CD14-positive monocyte (primary cell): ENCODE results near the gene NKX2-2. TPM values are rescaled to one million over a fixed set of nuclear protein-coding genes. Genes with fewer than 3 reads are reported as not detected.

ENCODE experiments used
- DNase-seq, 3 donors: peaks; one replicate each; pipeline ENCODE4 v3.0.0-alpha.2; 2011 to 2022
- H2AFZ ChIP-seq: 2 replicates; pipeline ENCODE4 v1.6.0; 2012; ENCODE audit warnings: mild to moderate bottlenecking, low read depth, low read length, inconsistent platforms; ENCODE audit not compliant: insufficient read depth, poor library complexity, severe bottlenecking
- H3K27ac ChIP-seq, 2 donors: 1 replicate in 1 of 2; 2 replicates in 1 of 2; pipeline ENCODE4 v1.5.1; 2012 to 2013; ENCODE audit warnings: low read length in 2 of 2, control low read depth in 1 of 2, inconsistent platforms in 1 of 2, low read depth in 1 of 2, mild to moderate bottlenecking in 1 of 2
- H3K27me3 ChIP-seq, 2 donors: one replicate each; pipeline versions ENCODE4 v1.6.0 to v1.6.1; 2011 to 2013; ENCODE audit warnings: low read length in 2 of 2; ENCODE audit not compliant: control insufficient read depth in 2 of 2, insufficient read depth in 2 of 2
- H3K36me3 ChIP-seq, 2 donors: replicated peaks in 1 of 2; 1 replicate in 1 of 2; 2 replicates in 1 of 2; pipeline versions ENCODE4 v1.5.1 to v1.6.1; 2012 to 2013; ENCODE audit warnings: low read length in 2 of 2, control low read depth in 1 of 2, inconsistent platforms in 1 of 2, mild to moderate bottlenecking in 1 of 2; ENCODE audit not compliant: insufficient read depth in 2 of 2, control insufficient read depth in 1 of 2
- H3K4me1 ChIP-seq, 2 donors: 1 replicate in 1 of 2; 2 replicates in 1 of 2; pipeline versions ENCODE4 v1.5.1 to v1.6.1; 2012 to 2013; ENCODE audit warnings: low read length in 2 of 2, control low read depth in 1 of 2, inconsistent platforms in 1 of 2, mild to moderate bottlenecking in 1 of 2, moderate library complexity in 1 of 2; ENCODE audit not compliant: insufficient read depth in 2 of 2, control insufficient read depth in 1 of 2
- H3K4me2 ChIP-seq: replicated peaks from 2 replicates; pipeline ENCODE3; 2012; ENCODE audit warnings: low read length, moderate library complexity, mild to moderate bottlenecking; ENCODE audit not compliant: poor library complexity, severe bottlenecking; ENCODE audit errors: extremely low read depth
- H3K4me3 ChIP-seq, 3 experiments: fragments of 200-600 bp in 1 of 3; sonication (generic) in 1 of 3; replicated peaks in 1 of 3; 1 replicate in 2 of 3; 2 replicates in 1 of 3; pipeline ENCODE4 v1.5.1; 2011 to 2013; ENCODE audit warnings: low read length in 3 of 3, mild to moderate bottlenecking in 3 of 3, control low read depth in 2 of 3, low read depth in 2 of 3, inconsistent platforms in 1 of 3, moderate library complexity in 1 of 3
- H3K79me2 ChIP-seq: 2 replicates; pipeline ENCODE4 v1.6.0; 2012; ENCODE audit warnings: mild to moderate bottlenecking, control low read depth, inconsistent platforms, low read length, moderate library complexity; ENCODE audit not compliant: insufficient read depth
- H3K9ac ChIP-seq: 2 replicates; pipeline ENCODE4 v1.6.0; 2017; ENCODE audit warnings: low read length, mild to moderate bottlenecking; ENCODE audit not compliant: insufficient read depth, poor library complexity, severe bottlenecking
- H3K9me3 ChIP-seq, 2 donors: replicated peaks in 1 of 2; 1 replicate in 1 of 2; 2 replicates in 1 of 2; pipeline versions ENCODE4 v1.5.1 to v1.6.1; 2012 to 2013; ENCODE audit warnings: low read length in 2 of 2, control low read depth in 1 of 2; ENCODE audit not compliant: control insufficient read depth in 1 of 2, insufficient read depth in 1 of 2
- H4K20me1 ChIP-seq: 2 replicates; pipeline ENCODE4 v1.6.0; 2012; ENCODE audit warnings: mild to moderate bottlenecking, low read length, control low read depth, moderate library complexity; ENCODE audit not compliant: insufficient read depth
- H3K27ac Mint-ChIP-seq, 7 donors: one replicate each; pipeline ENCODE4 v1.8.0; 2020; ENCODE audit warnings: mild to moderate bottlenecking in 7 of 7, mixed read lengths in 7 of 7, moderate library complexity in 6 of 7, inconsistent platforms in 2 of 7
- H3K27me3 Mint-ChIP-seq, 3 donors: one replicate each; pipeline ENCODE4 v1.8.0; 2021 to 2022; ENCODE audit warnings: low read depth in 3 of 3, mild to moderate bottlenecking in 3 of 3, mixed read lengths in 3 of 3, moderate library complexity in 3 of 3, inconsistent platforms in 1 of 3
- H3K36me3 Mint-ChIP-seq, 2 donors: one replicate each; pipeline ENCODE4 v1.8.0; 2020; ENCODE audit warnings: mixed read lengths in 2 of 2, inconsistent platforms in 1 of 2, mild to moderate bottlenecking in 1 of 2
- H3K4me1 Mint-ChIP-seq: one replicate; pipeline ENCODE4 v1.8.0; 2020; ENCODE audit warnings: mild to moderate bottlenecking, mixed read lengths
- H3K4me3 Mint-ChIP-seq, 2 donors: one replicate each; pipeline ENCODE4 v1.8.0; 2020; ENCODE audit warnings: mild to moderate bottlenecking in 2 of 2, mixed read lengths in 2 of 2, moderate library complexity in 1 of 2
- H3K9me3 Mint-ChIP-seq, 7 donors: one replicate each; pipeline ENCODE4 v1.8.0; 2020 to 2022; ENCODE audit warnings: mixed read lengths in 7 of 7, mild to moderate bottlenecking in 6 of 7, moderate library complexity in 6 of 7, inconsistent platforms in 2 of 7
- CTCF ChIP-seq: fragments of 200-600 bp; IDR thresholded peaks from one replicate; pipeline ENCODE4 v1.8.0; 2022; ENCODE audit warnings: antibody characterized with exemption, mild to moderate bottlenecking
- WGBS: methylation state at CpG from one replicate; pipeline ENCODE4 v1.1.5; 2013; ENCODE audit warnings: missing lambda C conversion rate; ENCODE audit not compliant: insufficient coverage; 5-methylcytosine and 5-hydroxymethylcytosine counted together
- intact Hi-C, 2 donors: fragments of 100-400 bp; cut with micrococcal nuclease; formaldehyde crosslinking; loops; one replicate each; pipeline versions ENCODE4 v1.15.0 to v1.15.1; 2023
- polyA plus RNA-seq, 3 donors: library from polyadenylated mRNA; depleted of rRNA in 1 of 3; unstranded in 2 of 3; stranded (reverse) in 1 of 3; fragments of 300-500 nt in 2 of 3; fragments of >200 nt in 1 of 3; fragmentation: Illumina TruSeq in 2 of 3; gene quantifications; 1 replicate in 2 of 3; 2 replicates in 1 of 3; pipeline ENCODE4 v1.2.3, GENCODE V29; 2012 to 2021

NKX2-2 gene
- polyA plus RNA-seq, 3 donors: not detected

GRCh38 chr20:21518292-21518991, 4.6 kb upstream of the NKX2-2 start:
- Mint-ChIP-seq H3K4me1 (peaks cover 5% of the 10 kb centered on the region), H3K36me3 (peaks cover 0 to 4% of the 10 kb centered on the region in 2 donors), H3K9me3 (peaks cover 0 to 37% (median 9%) of the 10 kb centered on the region in 7 donors), H3K27me3 (peaks cover 93 to 97% (median 94%) of the 10 kb centered on the region in 3 donors), H3K4me3 (peak overlapping the region in 1 of 2 donors; percentile 83), H3K27ac (peak overlapping the region in 1 of 7 donors; percentile 23)
- H2AFZ ChIP-seq: no peak overlapping the region
- H3K27me3 ChIP-seq: peaks cover 74 to 91% of the 10 kb centered on the region in 2 donors
- no peaks in the 10 kb centered on the region for H3K36me3 ChIP-seq
- no peak overlapping the region for H3K4me3 ChIP-seq
- no peak for TF ChIP-seq CTCF
- H3K9me3 ChIP-seq: peaks cover 0 to 62% of the 10 kb centered on the region in 2 donors
- no peak overlapping the region for H3K27ac ChIP-seq
- no peak overlapping the region for H3K4me2 ChIP-seq
- intact Hi-C loops: no loop called here
- H3K79me2 ChIP-seq: no peaks in the 10 kb centered on the region
- 5% methylated on average over 25 of the region's 37 CpGs for WGBS
- no peak for DNase-seq
- no peaks in the 10 kb centered on the region for H4K20me1 ChIP-seq
- H3K4me1 ChIP-seq: no peaks in the 10 kb centered on the region
- no peak overlapping the region for H3K9ac ChIP-seq

GRCh38 chr20:21517566-21518277, 3.9 kb upstream of the NKX2-2 start:
- Histone ChIP-seq H3K27ac (no peak overlapping the region), H3K36me3 (no peaks in the 10 kb centered on the region), H3K4me2 (no peak overlapping the region), H3K4me3 (no peak overlapping the region), H3K4me1 (no peaks in the 10 kb centered on the region), H3K27me3 (peaks cover 74 to 91% of the 10 kb centered on the region in 2 donors), H3K79me2 (no peaks in the 10 kb centered on the region), H4K20me1 (no peaks in the 10 kb centered on the region), H3K9ac (no peak overlapping the region), H3K9me3 (peaks cover 0 to 61% of the 10 kb centered on the region in 2 donors), H2AFZ (no peak overlapping the region)
- peaks cover 0 to 4% of the 10 kb centered on the region in 2 donors for H3K36me3 Mint-ChIP-seq
- WGBS: 4% methylated on average over 29 of the region's 32 CpGs
- H3K4me3 Mint-ChIP-seq: peak overlapping the region in 1 of 2 donors; percentile 83
- no peak for DNase-seq
- H3K4me1 Mint-ChIP-seq: peaks cover 8% of the 10 kb centered on the region
- peaks cover 0 to 33% (median 9%) of the 10 kb centered on the region in 7 donors for H3K9me3 Mint-ChIP-seq
- intact Hi-C loops: no loop called here
- H3K27me3 Mint-ChIP-seq: peaks cover 93 to 97% (median 94%) of the 10 kb centered on the region in 3 donors
- TF ChIP-seq CTCF: no peak
- peak overlapping the region in 2 of 7 donors; percentile 23 to 77 for H3K27ac Mint-ChIP-seq
